HepG2 (cell line): ENCODE data around the gene BHLHE23. TPM values are rescaled to one million over a fixed set of nuclear protein-coding genes. Genes with fewer than 3 reads are reported as not detected.

Source experiments
- ATAC-seq: fragments of 200-7000 bp; cut with Tn5 transposase; 3 replicates; pipeline ENCODE4 v1.9.1; 2020; ENCODE audit warnings: mild to moderate bottlenecking, moderate library complexity
- BruUV-seq: library from RNA; stranded (reverse); fragments of 400-500 nt; replicated peaks from 2 replicates; lab custom pipeline; 2021; lab: Mats Ljungman, UMichigan
- CTCF ChIA-PET: fragments of 300-600 bp; formaldehyde crosslinking; extraction: SDS; loops from one replicate; lab custom pipeline; 2021; ENCODE audit warnings: low total read pairs, inconsistent platforms, low intra/inter-chr PET ratio; lab: Yijun Ruan, JAX
- POLR2A ChIA-PET: fragments of 350-600 bp; sonication (Branson Sonifier 250); formaldehyde crosslinking; loops from one replicate; lab custom pipeline; 2020; ENCODE audit warnings: antibody characterized with exemption, inconsistent platforms; lab: Yijun Ruan, JAX
- DNase-seq: peaks from one replicate; pipeline ENCODE4 v3.0.0-alpha.2; 2015; ENCODE audit warnings: low spot score
- FAIRE-seq: peaks from 3 replicates; lab custom pipeline; 2011; peaks lifted over from hg19 to GRCh38; lab: Jason Lieb, UNC
- H2AFZ ChIP-seq: one replicate; pipeline ENCODE4 v1.6.1; 2011; ENCODE audit warnings: low read length, inconsistent platforms
- H3K27ac ChIP-seq: fragments of 300-600 bp; 3 replicates; pipeline ENCODE4 v1.8.0; 2011; ENCODE audit warnings: mixed run types, mild to moderate bottlenecking, mixed read lengths, low read length, inconsistent platforms; ENCODE audit not compliant: insufficient read depth; ENCODE audit errors: extremely low read length
- H3K27me3 ChIP-seq, 2 experiments: fragments of 200-600 bp in 1 of 2; 2 replicates in 1 of 2; 3 replicates in 1 of 2; pipeline versions ENCODE4 v1.6.0 to v1.8.0; 2011; ENCODE audit warnings: low read length in 2 of 2, mild to moderate bottlenecking in 2 of 2, moderate library complexity in 2 of 2, inconsistent platforms in 1 of 2; ENCODE audit not compliant: insufficient read depth in 2 of 2, control insufficient read depth in 1 of 2
- H3K36me3 ChIP-seq, 2 experiments: fragments of 200-600 bp in 1 of 2; replicated peaks in 1 of 2; 2 replicates in 1 of 2; 3 replicates in 1 of 2; pipeline versions ENCODE4 v1.5.1 to v1.8.0; 2011; ENCODE audit warnings: low read length in 2 of 2, inconsistent platforms in 1 of 2; ENCODE audit not compliant: insufficient read depth in 2 of 2, control insufficient read depth in 1 of 2
- H3K4me1 ChIP-seq: 2 replicates; pipeline ENCODE4 v1.5.1; 2012; ENCODE audit warnings: low read length, inconsistent platforms; ENCODE audit not compliant: insufficient read depth
- H3K4me2 ChIP-seq: 2 replicates; pipeline ENCODE4 v1.6.0; 2011; ENCODE audit warnings: low read depth, low read length, inconsistent platforms
- H3K4me3 ChIP-seq, 3 experiments: fragments of 200-600 bp in 1 of 3; sonication (generic), shearing (Covaris generic) in 1 of 3; replicated peaks in 1 of 3; 2 replicates each; pipeline ENCODE4 v1.5.1; 2011 to 2016; ENCODE audit warnings: low read length in 3 of 3, inconsistent platforms in 2 of 3, low read depth in 2 of 3, mild to moderate bottlenecking in 2 of 3, control low read depth in 1 of 3, mixed read lengths in 1 of 3; ENCODE audit not compliant: insufficient read depth in 1 of 3
- H3K79me2 ChIP-seq: one replicate; pipeline ENCODE4 v1.6.1; 2011; ENCODE audit warnings: low read length, inconsistent platforms; ENCODE audit not compliant: insufficient read depth
- H3K9ac ChIP-seq: 2 replicates; pipeline ENCODE4 v1.6.0; 2011; ENCODE audit warnings: mild to moderate bottlenecking, low read depth, low read length, inconsistent platforms; ENCODE audit not compliant: insufficient read depth
- H3K9me3 ChIP-seq: 2 replicates; pipeline ENCODE4 v1.5.1; 2012; ENCODE audit warnings: mild to moderate bottlenecking, low read length
- H4K20me1 ChIP-seq: 2 replicates; pipeline ENCODE4 v1.6.0; 2011; ENCODE audit warnings: inconsistent platforms, mild to moderate bottlenecking, low read length, moderate library complexity; ENCODE audit not compliant: insufficient read depth
- CC2D1A ChIP-seq: sonication (generic); formaldehyde crosslinking; IDR thresholded peaks from 2 replicates; pipeline ENCODE4 v1.8.1; 2023; ENCODE audit warnings: mild to moderate bottlenecking, missing genetic modification reagents
- CHD4 ChIP-seq: fragments of 200-600 bp; sonication (generic); IDR thresholded peaks from 2 replicates; pipeline ENCODE4 v1.7.0; 2017; ENCODE audit warnings: mild to moderate bottlenecking, low read length, borderline replicate concordance
- EED ChIP-seq: sonication (generic); formaldehyde crosslinking; IDR thresholded peaks from 2 replicates; pipeline ENCODE4 v1.5.0; 2020; ENCODE audit warnings: mild to moderate bottlenecking, missing genetic modification reagents
- ELF1 ChIP-seq: sonication (generic); formaldehyde crosslinking; IDR thresholded peaks from 2 replicates; pipeline ENCODE4 v1.4.0; 2020; ENCODE audit warnings: missing genetic modification reagents
- ELF3 ChIP-seq: IDR thresholded peaks from 2 replicates; pipeline ENCODE4 v1.6.1; 2016; ENCODE audit warnings: missing genetic modification reagents, missing compliant biosample characterization
- EZH2 ChIP-seq: conservative IDR thresholded peaks from 2 replicates; pipeline ENCODE4 v1.6.1; 2012; ENCODE audit warnings: mild to moderate bottlenecking, low read depth, low read length, moderate library complexity
- FOSL1 ChIP-seq: sonication (generic); formaldehyde crosslinking; IDR thresholded peaks from 2 replicates; pipeline ENCODE4 v1.9.0; 2021; ENCODE audit warnings: missing genetic modification reagents, borderline replicate concordance
- GABPB1 ChIP-seq: IDR thresholded peaks from 2 replicates; pipeline ENCODE4 v1.6.1; 2016; ENCODE audit warnings: mild to moderate bottlenecking, missing genetic modification reagents, moderate library complexity, missing compliant biosample characterization
- HNRNPLL ChIP-seq: fragments of 200-400 bp; formaldehyde crosslinking; IDR thresholded peaks from 2 replicates; pipeline ENCODE4 v1.6.1; 2017; ENCODE audit warnings: mild to moderate bottlenecking, low read depth, low read length; ENCODE audit not compliant: poor library complexity, severe bottlenecking
- HNRNPUL1 ChIP-seq: fragments of 200-400 bp; formaldehyde crosslinking; IDR thresholded peaks from 2 replicates; pipeline ENCODE4 v1.6.1; 2017; ENCODE audit warnings: low read depth, mild to moderate bottlenecking, low read length, moderate library complexity
- JUN ChIP-seq: sonication (generic); formaldehyde crosslinking; IDR thresholded peaks from 2 replicates; pipeline ENCODE4 v1.4.0; 2020; ENCODE audit warnings: mild to moderate bottlenecking, missing genetic modification reagents
- KAT8 ChIP-seq: IDR thresholded peaks from 2 replicates; pipeline ENCODE4 v1.6.1; 2016; ENCODE audit warnings: missing genetic modification reagents, missing compliant biosample characterization
- KDM3A ChIP-seq: IDR thresholded peaks from 2 replicates; pipeline ENCODE4 v1.6.1; 2018; ENCODE audit warnings: low read depth, missing compliant biosample characterization
- MAFF ChIP-seq: IDR thresholded peaks from 2 replicates; pipeline ENCODE4 v1.6.1; 2011; ENCODE audit warnings: low read depth, low read length, improper control_type of control experiment
- MEF2D ChIP-seq: sonication (generic); formaldehyde crosslinking; IDR thresholded peaks from 2 replicates; pipeline ENCODE4 v1.5.1; 2020; ENCODE audit warnings: mild to moderate bottlenecking, missing genetic modification reagents
- NFKB2 ChIP-seq: sonication (generic); formaldehyde crosslinking; IDR thresholded peaks from 2 replicates; pipeline ENCODE4 v1.4.0; 2020; ENCODE audit warnings: missing genetic modification reagents, borderline replicate concordance
- PAX8 ChIP-seq: sonication (generic); formaldehyde crosslinking; IDR thresholded peaks from 2 replicates; pipeline ENCODE4 v1.8.0; 2022; ENCODE audit warnings: mild to moderate bottlenecking, missing genetic modification reagents, borderline replicate concordance
- PHF20 ChIP-seq: sonication (generic); formaldehyde crosslinking; IDR thresholded peaks from 2 replicates; pipeline ENCODE4 v1.5.0; 2020; ENCODE audit warnings: mild to moderate bottlenecking, missing genetic modification reagents
- RXRA ChIP-seq: sonication (generic); formaldehyde crosslinking; IDR thresholded peaks from 2 replicates; pipeline ENCODE4 v1.5.1; 2020; ENCODE audit warnings: missing genetic modification reagents
- SOX13 ChIP-seq, 3 experiments: fragments of 450-650 bp in 1 of 3; sonication (generic) in 1 of 3; formaldehyde crosslinking in 1 of 3; IDR thresholded peaks in 2 of 3; conservative IDR thresholded peaks in 1 of 3; 2 replicates each; pipeline versions ENCODE4 v1.5.0 to v1.6.1; 2016 to 2020; ENCODE audit warnings: antibody characterized with exemption in 1 of 3, mild to moderate bottlenecking in 1 of 3, missing compliant biosample characterization in 1 of 3, missing genetic modification reagents in 1 of 3, moderate library complexity in 1 of 3
- TAF1 ChIP-seq: sonication (generic); formaldehyde crosslinking; IDR thresholded peaks from 2 replicates; pipeline ENCODE4 v1.4.0; 2020; ENCODE audit warnings: missing genetic modification reagents
- ZBTB25 ChIP-seq: IDR thresholded peaks from 2 replicates; pipeline ENCODE4 v1.6.1; 2018; ENCODE audit warnings: missing genetic modification reagents
- ZKSCAN1 ChIP-seq: fragments of 150-350 bp; IDR thresholded peaks from 2 replicates; pipeline ENCODE4 v1.6.1; 2014; ENCODE audit warnings: low read length
- ZNF292 ChIP-seq: sonication (generic); formaldehyde crosslinking; IDR thresholded peaks from 2 replicates; pipeline ENCODE4 v1.8.1; 2022; ENCODE audit warnings: mild to moderate bottlenecking, low read depth, missing genetic modification reagents, borderline replicate concordance
- ZNF451 ChIP-seq: sonication (generic); formaldehyde crosslinking; IDR thresholded peaks from 2 replicates; pipeline ENCODE4 v1.5.0; 2020; ENCODE audit warnings: mild to moderate bottlenecking, missing genetic modification reagents
- ZNF543 ChIP-seq: sonication (generic); formaldehyde crosslinking; IDR thresholded peaks from 2 replicates; pipeline ENCODE4 v1.4.0; 2020; ENCODE audit warnings: mild to moderate bottlenecking, missing genetic modification reagents
- ZNF839 ChIP-seq: sonication (generic); formaldehyde crosslinking; IDR thresholded peaks from 2 replicates; pipeline ENCODE4 v1.4.0; 2020; ENCODE audit warnings: missing genetic modification reagents, mild to moderate bottlenecking, borderline replicate concordance
- WGBS: methylation state at CpG from one replicate; pipeline ENCODE4 v1.1.6; 2017; ENCODE audit warnings: low lambda C conversion rate; 5-methylcytosine and 5-hydroxymethylcytosine counted together
- in situ Hi-C: cut with HindIII; loops from 2 replicates; pipeline ENCODE4 v1.10.0; 2017; ENCODE audit warnings: low pct_unique_long_range_greater_than_20kb; ENCODE audit not compliant: extremely low pct_ligation_motif_present
- intact Hi-C: fragments of 100-400 bp; cut with micrococcal nuclease; formaldehyde crosslinking; loops from one replicate; pipeline ENCODE4 v1.10.0; 2022; ENCODE audit not compliant: unreplicated experiment
- polyA plus RNA-seq, 8 experiments: library from polyadenylated mRNA; depleted of rRNA in 3 of 8; stranded (reverse) in 7 of 8; unstranded in 1 of 8; fragments of >200 nt; fragmentation: Illumina TruSeq in 4 of 8; extraction: Trizol in 4 of 8; gene quantifications; 2 replicates each; pipeline versions ENCODE4 v1.2.1 to v1.2.3, GENCODE V29; 2011 to 2016; ENCODE audit warnings: low read depth in 4 of 8, missing spikeins in 1 of 8, mixed read lengths in 1 of 8; ENCODE audit not compliant: insufficient read depth in 1 of 8
- total RNA-seq, 5 experiments: library from RNA; depleted of rRNA; stranded (reverse); fragments of >200 nt; fragmentation: Illumina TruSeq; extraction: Trizol; gene quantifications; 2 replicates each; pipeline ENCODE4 v1.2.3, GENCODE V29; 2016; ENCODE audit warnings: low read depth in 1 of 5

The BHLHE23 gene
- total and polyA plus RNA-seq, 2 of the 13 experiments (the other 11 are each of a cell fraction or from before 2014, with no cell fraction given) = not detected

GRCh38 chr20:63025534-63026331, 19.0 kb upstream of the BHLHE23 start:
- no peak overlapping the region; a peak in 1 of 6 replicates for H3K4me3 ChIP-seq
- 24% methylated on average over 35 of the region's 45 CpGs for WGBS
- in situ Hi-C loops = no loop called here
- DNase-seq (no peak), FAIRE-seq (no peak), ATAC-seq (peak; percentile 9)
- H3K36me3 ChIP-seq = no peaks in the 10 kb centered on the region
- CTCF ChIA-PET = no interaction called here
- H3K9me3 ChIP-seq = no peaks in the 10 kb centered on the region
- H3K79me2 ChIP-seq = no peaks in the 10 kb centered on the region
- H3K4me1 ChIP-seq = no peaks in the 10 kb centered on the region
- H2AFZ ChIP-seq = no peak overlapping the region
- no peaks in the 10 kb centered on the region; the same call in 1 of the 2 replicates for H4K20me1 ChIP-seq
- H3K4me2 ChIP-seq = no peak overlapping the region
- H3K27ac ChIP-seq = no peak overlapping the region
- H3K9ac ChIP-seq = no peak overlapping the region
- BruUV-seq = no TSS peak
- POLR2A ChIA-PET = no interaction called here
- intact Hi-C loops = no loop called here
- peaks cover 66 to 93% of the 10 kb centered on the region in 2 experiments for H3K27me3 ChIP-seq
- no peak for TF ChIP-seq ZKSCAN1
- TF ChIP-seq ZBTB25 (CRISPR knock-in tag) = no peak
- no peak for TF ChIP-seq JUN
- TF ChIP-seq ZNF543 = 0 out of 2 replicates have a peak, but pooled peaks have one; percentile 36
- TF ChIP-seq PHF20 = no peak
- no peak for TF ChIP-seq ZNF451
- TF ChIP-seq HNRNPUL1 = no peak
- no peak for TF ChIP-seq ELF3
- TF ChIP-seq PAX8 (CRISPR knock-in tag) = no peak
- no peak for TF ChIP-seq FOSL1 (CRISPR knock-in tag)
- no peak for TF ChIP-seq EED (CRISPR knock-in tag)
- TF ChIP-seq GABPB1 (CRISPR knock-in tag) = peak; percentile 55
- TF ChIP-seq CC2D1A (CRISPR knock-in tag) = no peak
- TF ChIP-seq ZNF839 (CRISPR knock-in tag) = no peak
- TF ChIP-seq CHD4 = no peak
- TF ChIP-seq NFKB2 (CRISPR knock-in tag) = no peak
- no peak for TF ChIP-seq MEF2D
- no peak for TF ChIP-seq SOX13 (IDR thresholded peaks at IDR 0.05)
- no peak for TF ChIP-seq SOX13 (CRISPR knock-in tag; conservative IDR thresholded peaks at IDR 0.05 in 1 of 2, IDR thresholded peaks at IDR 0.05 in 1 of 2)
- TF ChIP-seq HNRNPLL = peak; percentile 49
- 0 out of 2 replicates have a peak, but pooled peaks have one; percentile 5 for TF ChIP-seq TAF1 (CRISPR knock-in tag)
- TF ChIP-seq KAT8 (CRISPR knock-in tag) = no peak
- TF ChIP-seq MAFF = no peak
- no peak for TF ChIP-seq ELF1 (CRISPR knock-in tag)
- TF ChIP-seq ZNF292 (CRISPR knock-in tag) = no peak
- peak; percentile 19; the same call in 1 of the 2 replicates for TF ChIP-seq RXRA (CRISPR knock-in tag)
- TF ChIP-seq KDM3A (CRISPR knock-in tag) = no peak
- peak; percentile 8; the same call in 1 of the 2 replicates for TF ChIP-seq EZH2
